Liver (tissue), 2 donors: ENCODE results near the gene SLC12A7.

Source experiments
- FOXA1 ChIP-seq: IDR thresholded peaks from 2 replicates; pipeline ENCODE4 v1.6.1; 2016; ENCODE audit warnings: antibody characterized with exemption
- JUND ChIP-seq, 2 donors: IDR thresholded peaks; 2 replicates each; pipeline ENCODE4 v1.6.1; 2016; ENCODE audit warnings: antibody characterized with exemption in 2 of 2
- RXRA ChIP-seq, 2 donors: IDR thresholded peaks; 2 replicates each; pipeline ENCODE4 v1.6.1; 2017 to 2018; ENCODE audit warnings: antibody characterized with exemption in 2 of 2, mild to moderate bottlenecking in 1 of 2
- SP1 ChIP-seq: IDR thresholded peaks from 2 replicates; pipeline ENCODE4 v1.6.1; 2018; ENCODE audit warnings: antibody characterized with exemption, mild to moderate bottlenecking
- ZBTB33 ChIP-seq: IDR thresholded peaks from 2 replicates; pipeline ENCODE4 v1.6.1; 2016; ENCODE audit warnings: antibody characterized with exemption
- donor health status: healthy.

GRCh38 chr5:1119312-1119831 is 7.5 kb upstream of the SLC12A7 start:
- TF ChIP-seq SP1 (peak; percentile 96), ZBTB33 (no peak), FOXA1 (no peak), RXRA (IDR thresholded peaks at IDR 0.05) (peak; percentile 91 to 95), JUND (IDR thresholded peaks at IDR 0.05) (no peak)
